OCI-LY3 (cell line): ENCODE measurements around the gene APBB1IP.

Experiments used
- H2AFZ ChIP-seq: fragments of 200-600, 300-600 bp; shearing (Covaris generic); 2 replicates; pipeline ENCODE4 v1.6.0; 2014; ENCODE audit warnings: antibody characterized with exemption, low read depth, low read length
- H3K27ac ChIP-seq: fragments of 200-600, 300-600 bp; sonication (generic); 2 replicates; pipeline ENCODE4 v1.5.1; 2014; ENCODE audit warnings: mild to moderate bottlenecking, low read length, moderate library complexity, mixed read lengths
- H3K27me3 ChIP-seq: fragments of 200-600, 300-600 bp; sonication (generic); 2 replicates; pipeline ENCODE4 v1.6.1; 2014; ENCODE audit warnings: low read depth, low read length, mixed read lengths
- H3K36me3 ChIP-seq: fragments of 200-600, 300-600 bp; sonication (generic); replicated peaks from 2 replicates; pipeline ENCODE3; 2014; ENCODE audit warnings: low read depth, low read length, mixed read lengths
- H3K4me1 ChIP-seq: fragments of 300-600, 200-600 bp; sonication (generic); 2 replicates; pipeline ENCODE4 v1.6.1; 2014; ENCODE audit warnings: low read length, mixed read lengths
- H3K4me2 ChIP-seq: fragments of 200-600, 300-600 bp; sonication (generic); 2 replicates; pipeline ENCODE4 v1.6.1; 2014; ENCODE audit warnings: low read length, mixed read lengths
- H3K4me3 ChIP-seq: fragments of 300-600, 200-600 bp; sonication (generic); 2 replicates; pipeline ENCODE4 v1.5.1; 2014; ENCODE audit warnings: antibody characterized with exemption, mild to moderate bottlenecking, low read length, moderate library complexity
- H3K79me2 ChIP-seq: fragments of 300-600, 200-600 bp; shearing (Covaris generic); 2 replicates; pipeline ENCODE4 v1.6.1; 2014; ENCODE audit warnings: mild to moderate bottlenecking, low read length, mixed read lengths
- H3K9ac ChIP-seq: fragments of 300-600, 200-600 bp; shearing (Covaris generic); 2 replicates; pipeline ENCODE4 v1.6.0; 2014; ENCODE audit warnings: mild to moderate bottlenecking, low read length, moderate library complexity
- H3K9me3 ChIP-seq: fragments of 200-600, 300-600 bp; shearing (Covaris generic); 2 replicates; pipeline ENCODE4 v1.6.1; 2014; ENCODE audit warnings: low read length, mixed read lengths; ENCODE audit not compliant: insufficient read depth
- H4K20me1 ChIP-seq: fragments of 200-600, 300-600 bp; sonication (generic); 2 replicates; pipeline ENCODE4 v1.6.1; 2016; ENCODE audit warnings: low read length, mixed read lengths; ENCODE audit not compliant: insufficient read depth
- EZH2phosphoT487 ChIP-seq: fragments of 200-600 bp; shearing (Covaris generic); IDR thresholded peaks from 2 replicates; pipeline ENCODE4 v1.6.1; 2018; ENCODE audit warnings: antibody characterized with exemption, mixed run types, low read depth
- TF ChIP-seq, protein P1 (sequence below): fragments of 200-600, 300-600 bp; sonication (generic); IDR thresholded peaks from 2 replicates; pipeline ENCODE4 v1.5.1; 2014; ENCODE audit warnings: antibody characterized with exemption, low read length, low read depth

The APBB1IP gene

DNA sequence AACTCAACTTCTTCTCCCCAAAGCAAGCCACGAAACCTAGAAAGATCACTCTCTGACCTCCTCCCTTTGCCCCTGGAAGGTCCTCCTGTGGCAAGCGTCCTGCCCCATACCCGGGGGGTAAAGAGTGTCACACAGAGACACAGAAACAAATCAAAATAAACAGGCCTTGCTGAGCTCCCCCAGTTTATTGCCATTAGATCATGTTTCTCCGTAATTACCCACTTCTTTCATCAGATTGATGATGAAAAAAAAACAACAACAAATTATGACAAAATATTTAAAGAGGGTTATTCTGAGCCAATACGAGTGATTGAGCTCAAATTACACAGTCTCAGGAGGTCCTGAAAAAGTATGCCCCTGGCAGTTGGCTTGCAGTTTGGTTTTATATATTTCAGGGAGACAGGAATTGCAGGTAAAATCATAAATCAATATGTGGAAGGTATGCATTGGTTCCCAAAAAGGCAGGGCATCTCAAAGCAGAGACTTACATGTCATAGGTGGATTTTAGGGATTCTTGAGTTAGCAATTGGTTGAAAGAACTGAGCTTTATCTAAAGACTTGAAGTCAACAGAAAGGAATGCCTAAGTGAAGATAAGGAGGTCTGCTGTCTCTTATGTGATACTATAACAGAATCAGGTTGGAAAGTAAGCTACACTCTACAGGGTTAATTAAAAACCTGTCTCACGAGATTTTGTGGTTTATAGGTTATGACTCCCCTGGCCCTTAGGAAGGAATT is 86.2 kb downstream of the APBB1IP start:
- no peak for TF ChIP-seq EZH2phosphoT487
- H3K4me1 ChIP-seq = peaks cover 11% of the 10 kb centered on the region
- peaks cover 2% of the 10 kb centered on the region; the same call in 1 of the 2 replicates for H4K20me1 ChIP-seq
- no peak overlapping the region for H3K27ac ChIP-seq
- H3K27me3 ChIP-seq = no peaks in the 10 kb centered on the region
- no peak overlapping the region for H3K4me3 ChIP-seq
- no peak overlapping the region for H3K4me2 ChIP-seq
- no peaks in the 10 kb centered on the region for H3K9me3 ChIP-seq
- no peak overlapping the region for H3K9ac ChIP-seq
- peaks cover 41% of the 10 kb centered on the region for H3K36me3 ChIP-seq
- H3K79me2 ChIP-seq = no peaks in the 10 kb centered on the region
- no peak overlapping the region for H2AFZ ChIP-seq

DNA sequence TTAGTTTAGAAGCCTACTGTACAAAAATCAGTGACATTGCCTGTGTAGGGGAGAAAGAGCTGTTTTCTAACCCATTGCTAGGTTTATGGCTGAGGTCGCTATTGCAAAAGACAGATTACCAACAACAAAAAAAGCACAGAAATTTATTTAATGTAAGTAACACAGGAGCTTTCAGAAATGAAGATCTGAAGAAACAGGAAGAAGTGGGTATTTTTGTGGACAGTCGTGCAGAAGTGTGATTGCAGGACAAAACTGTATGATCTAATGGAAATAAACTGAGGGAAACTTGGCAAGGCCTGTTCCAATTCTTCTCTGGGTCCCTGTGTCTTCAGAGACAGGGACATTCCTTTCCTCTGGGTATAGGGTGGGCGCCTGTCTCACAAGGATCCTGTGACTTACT is 87.4 kb downstream of the APBB1IP start:
- Histone ChIP-seq H3K79me2 (no peaks in the 10 kb centered on the region), H3K4me3 (no peak overlapping the region), H3K9me3 (no peaks in the 10 kb centered on the region), H3K4me2 (no peak overlapping the region), H3K36me3 (peaks cover 33% of the 10 kb centered on the region), H4K20me1 (peaks cover 4% of the 10 kb centered on the region; the same call in 1 of the 2 replicates), H3K9ac (no peak overlapping the region), H2AFZ (no peak overlapping the region), H3K27me3 (no peaks in the 10 kb centered on the region), H3K27ac (no peak overlapping the region), H3K4me1 (peaks cover 17% of the 10 kb centered on the region)
- TF ChIP-seq, protein P1, sequence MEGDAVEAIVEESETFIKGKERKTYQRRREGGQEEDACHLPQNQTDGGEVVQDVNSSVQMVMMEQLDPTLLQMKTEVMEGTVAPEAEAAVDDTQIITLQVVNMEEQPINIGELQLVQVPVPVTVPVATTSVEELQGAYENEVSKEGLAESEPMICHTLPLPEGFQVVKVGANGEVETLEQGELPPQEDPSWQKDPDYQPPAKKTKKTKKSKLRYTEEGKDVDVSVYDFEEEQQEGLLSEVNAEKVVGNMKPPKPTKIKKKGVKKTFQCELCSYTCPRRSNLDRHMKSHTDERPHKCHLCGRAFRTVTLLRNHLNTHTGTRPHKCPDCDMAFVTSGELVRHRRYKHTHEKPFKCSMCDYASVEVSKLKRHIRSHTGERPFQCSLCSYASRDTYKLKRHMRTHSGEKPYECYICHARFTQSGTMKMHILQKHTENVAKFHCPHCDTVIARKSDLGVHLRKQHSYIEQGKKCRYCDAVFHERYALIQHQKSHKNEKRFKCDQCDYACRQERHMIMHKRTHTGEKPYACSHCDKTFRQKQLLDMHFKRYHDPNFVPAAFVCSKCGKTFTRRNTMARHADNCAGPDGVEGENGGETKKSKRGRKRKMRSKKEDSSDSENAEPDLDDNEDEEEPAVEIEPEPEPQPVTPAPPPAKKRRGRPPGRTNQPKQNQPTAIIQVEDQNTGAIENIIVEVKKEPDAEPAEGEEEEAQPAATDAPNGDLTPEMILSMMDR = no peak
- TF ChIP-seq EZH2phosphoT487 = no peak

DNA sequence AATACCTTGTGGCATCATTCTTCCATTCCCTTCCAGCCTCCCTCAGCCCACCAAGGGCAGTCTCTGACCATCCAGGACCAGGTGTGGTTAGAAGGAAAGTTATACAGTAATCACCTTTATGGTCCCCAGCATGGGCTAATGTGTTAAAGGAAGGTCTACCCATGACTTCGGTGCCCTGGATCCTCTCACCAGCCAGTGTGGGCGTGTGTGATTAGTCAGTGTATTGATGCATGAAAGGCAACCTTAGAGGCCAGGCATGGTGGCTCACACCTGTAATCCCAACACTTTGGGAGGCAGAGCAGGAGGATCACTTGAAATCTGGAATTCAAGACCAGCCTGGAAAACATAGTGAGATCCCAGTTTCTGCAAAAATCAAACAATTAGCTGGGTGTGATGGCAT is 88.9 kb downstream of the APBB1IP start:
- H3K79me2 ChIP-seq = no peaks in the 10 kb centered on the region
- no peak for TF ChIP-seq EZH2phosphoT487
- TF ChIP-seq, protein P1 = no peak
- H4K20me1 ChIP-seq = peaks cover 4% of the 10 kb centered on the region; the same call in 1 of the 2 replicates
- H3K4me3 ChIP-seq = no peak overlapping the region
- H3K9me3 ChIP-seq = no peaks in the 10 kb centered on the region
- H3K9ac ChIP-seq = no peak overlapping the region
- no peaks in the 10 kb centered on the region for H3K27me3 ChIP-seq
- peaks cover 33% of the 10 kb centered on the region for H3K36me3 ChIP-seq
- no peak overlapping the region for H3K4me2 ChIP-seq
- H3K4me1 ChIP-seq = peaks cover 17% of the 10 kb centered on the region
- H2AFZ ChIP-seq = no peak overlapping the region
- no peak overlapping the region for H3K27ac ChIP-seq

DNA sequence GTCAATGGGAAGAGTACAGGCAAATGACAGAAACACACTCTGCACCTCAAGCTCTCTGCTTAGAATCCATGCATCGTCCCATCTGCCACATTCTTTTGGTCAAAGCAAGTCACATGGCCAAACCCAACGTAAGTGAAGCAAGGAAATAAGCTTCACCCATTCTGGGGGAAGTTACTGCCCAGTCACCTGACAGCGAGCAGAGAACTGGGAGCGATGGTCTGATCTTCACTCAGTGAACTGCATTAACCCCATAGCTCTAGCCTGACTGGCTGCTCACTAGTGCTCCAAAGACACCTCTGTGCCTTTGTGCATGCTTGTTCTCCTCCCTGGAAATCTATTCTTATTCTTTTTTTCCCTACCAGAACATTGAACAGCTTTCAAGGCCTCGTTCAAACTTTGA is 89.9 kb downstream of the APBB1IP start:
- Histone ChIP-seq H3K27ac (no peak overlapping the region), H3K4me1 (peaks cover 17% of the 10 kb centered on the region), H3K4me3 (no peak overlapping the region), H3K9ac (no peak overlapping the region), H3K4me2 (no peak overlapping the region), H3K27me3 (no peaks in the 10 kb centered on the region), H3K36me3 (peaks cover 32% of the 10 kb centered on the region), H3K9me3 (no peaks in the 10 kb centered on the region), H2AFZ (no peak overlapping the region), H4K20me1 (peaks cover 4% of the 10 kb centered on the region; the same call in 1 of the 2 replicates), H3K79me2 (no peaks in the 10 kb centered on the region)
- TF ChIP-seq, protein P1 = no peak
- TF ChIP-seq EZH2phosphoT487 = no peak
